ENCODE results near the gene FABP3.

DNA sequence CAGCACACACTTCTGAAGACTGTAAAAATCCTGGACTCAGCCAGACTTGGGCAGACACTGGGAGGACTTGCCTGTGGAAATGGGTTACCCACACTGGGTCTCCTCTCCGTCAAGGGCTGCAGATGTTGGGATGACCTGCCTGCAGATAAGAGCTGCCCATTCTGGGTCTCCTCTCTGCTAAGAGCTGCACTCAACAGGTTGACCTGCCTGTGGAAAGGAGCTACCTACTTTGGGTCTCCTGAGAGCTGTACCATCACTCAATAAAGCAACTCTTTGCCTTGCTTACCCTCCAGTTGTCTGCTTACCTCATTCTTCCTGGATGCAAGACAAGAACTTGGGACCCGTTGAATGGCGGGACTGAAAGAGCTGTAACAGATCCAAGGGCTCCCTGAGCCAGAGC lies 47.9 kb downstream of the FABP3 start:
- no peak for TF ChIP-seq POLR2A (IDR thresholded peaks at IDR 0.05)
- TF ChIP-seq, protein P1, sequence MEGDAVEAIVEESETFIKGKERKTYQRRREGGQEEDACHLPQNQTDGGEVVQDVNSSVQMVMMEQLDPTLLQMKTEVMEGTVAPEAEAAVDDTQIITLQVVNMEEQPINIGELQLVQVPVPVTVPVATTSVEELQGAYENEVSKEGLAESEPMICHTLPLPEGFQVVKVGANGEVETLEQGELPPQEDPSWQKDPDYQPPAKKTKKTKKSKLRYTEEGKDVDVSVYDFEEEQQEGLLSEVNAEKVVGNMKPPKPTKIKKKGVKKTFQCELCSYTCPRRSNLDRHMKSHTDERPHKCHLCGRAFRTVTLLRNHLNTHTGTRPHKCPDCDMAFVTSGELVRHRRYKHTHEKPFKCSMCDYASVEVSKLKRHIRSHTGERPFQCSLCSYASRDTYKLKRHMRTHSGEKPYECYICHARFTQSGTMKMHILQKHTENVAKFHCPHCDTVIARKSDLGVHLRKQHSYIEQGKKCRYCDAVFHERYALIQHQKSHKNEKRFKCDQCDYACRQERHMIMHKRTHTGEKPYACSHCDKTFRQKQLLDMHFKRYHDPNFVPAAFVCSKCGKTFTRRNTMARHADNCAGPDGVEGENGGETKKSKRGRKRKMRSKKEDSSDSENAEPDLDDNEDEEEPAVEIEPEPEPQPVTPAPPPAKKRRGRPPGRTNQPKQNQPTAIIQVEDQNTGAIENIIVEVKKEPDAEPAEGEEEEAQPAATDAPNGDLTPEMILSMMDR (IDR thresholded peaks at IDR 0.05): no peak

All from lower leg skin (tissue), 3 donors.